Heart left ventricle (tissue), 16 donors: ENCODE measurements around the gene MGME1. TPM values are rescaled to one million over a fixed set of nuclear protein-coding genes. Genes with fewer than 3 reads are reported as not detected.

Source experiments
- ATAC-seq, 4 donors: fragments of 200-7000 bp; cut with Tn5 transposase; one replicate each; pipeline ENCODE4 v1.9.1; 2020 to 2022; ENCODE audit warnings: moderate library complexity in 4 of 4, mild to moderate bottlenecking in 3 of 4, moderate number of reproducible peaks in 1 of 4
- DNase-seq, 5 donors: peaks; one replicate each; pipeline ENCODE4 v3.0.0-alpha.2; 2020
- H3K27ac ChIP-seq, 12 donors: fragments of 200-600 bp; sonication (generic) in 4 of 12; one replicate each; pipeline versions ENCODE4 v1.5.0 to v1.8.0; 2016 to 2022; ENCODE audit warnings: mild to moderate bottlenecking in 2 of 12
- H3K27me3 ChIP-seq, 9 donors: fragments of 200-600 bp; sonication (generic) in 2 of 9; one replicate each; pipeline versions ENCODE4 v1.5.1 to v1.8.0; 2016 to 2022; ENCODE audit warnings: mild to moderate bottlenecking in 3 of 9
- H3K36me3 ChIP-seq, 9 donors: fragments of 200-600 bp; sonication (generic) in 2 of 9; one replicate each; pipeline versions ENCODE4 v1.5.0 to v1.8.0; 2018 to 2022; ENCODE audit warnings: mild to moderate bottlenecking in 2 of 9
- H3K4me1 ChIP-seq, 12 donors: fragments of 200-600 bp; sonication (generic) in 4 of 12; one replicate each; pipeline versions ENCODE4 v1.5.0 to v1.8.0; 2016 to 2022; ENCODE audit warnings: mild to moderate bottlenecking in 3 of 12
- H3K4me3 ChIP-seq, 12 donors: fragments of 200-600 bp; sonication (generic) in 4 of 12; one replicate each; pipeline versions ENCODE4 v1.5.0 to v1.8.0; 2017 to 2022; ENCODE audit warnings: mild to moderate bottlenecking in 9 of 12, moderate library complexity in 4 of 12
- H3K9me3 ChIP-seq, 12 donors: fragments of 200-600 bp; sonication (generic) in 4 of 12; one replicate each; pipeline versions ENCODE4 v1.5.0 to v1.8.0; 2016 to 2022; ENCODE audit warnings: mild to moderate bottlenecking in 1 of 12
- POLR2A ChIP-seq, 2 donors: fragments of 450-650 bp; IDR thresholded peaks; one replicate each; pipeline ENCODE4 v1.6.1; 2017; ENCODE audit warnings: antibody characterized with exemption in 2 of 2, mild to moderate bottlenecking in 2 of 2, moderate library complexity in 2 of 2
- WGBS, 4 donors: extraction: QIAGEN DNeasy Blood & Tissue Kit in 2 of 4; methylation state at CpG; one replicate each; pipeline versions ENCODE4 v1.1.5 to v1.1.7; 2013 to 2018; 5-methylcytosine and 5-hydroxymethylcytosine counted together
- intact Hi-C, 10 donors: fragments of 100-400 bp; cut with DNase I; formaldehyde crosslinking; loops; one replicate each; pipeline versions ENCODE4 v1.11.1 to v1.14.2; 2022
- polyA plus RNA-seq, 2 donors: library from polyadenylated mRNA; stranded (reverse); fragments of 200-250 nt; gene quantifications; one replicate each; pipeline ENCODE4 v1.2.3, GENCODE V29; 2013
- total RNA-seq, 9 donors: library from RNA; depleted of rRNA in 2 of 9; stranded (reverse); fragments of >200 nt in 2 of 9; fragmentation: NEBNext Ultra II Directional in 3 of 9; extraction: Animal tissue kit (Norgen Biotek cat#: 25700) in 3 of 9; gene quantifications; one replicate each; pipeline versions ENCODE4 v1.1.0 to v1.2.4, GENCODE V29; 2016 to 2023
- TF ChIP-seq, protein P1 (sequence below), 12 donors: fragments of 200-600 bp; sonication (generic) in 4 of 12; IDR thresholded peaks; one replicate each; pipeline versions ENCODE4 v1.5.0 to v1.8.0; 2018 to 2022; ENCODE audit warnings: antibody characterized with exemption in 12 of 12, mild to moderate bottlenecking in 5 of 12
- donor health status: ischemic (EF 13 %, LVEDD 7.1; RV severe dilation, severe dysfunction).
- donor health status: healthy with polysubstance abuse.
- donor health status: DM: no; HTN: yes; CAD: no.
- donor health status: DM: no; HTN: no; CAD: no.
- donor health status: ischemic (EF 25% LVEDD 6.9; RV normal size, moderate dysfunction).
- donor health status: ischemic (EF 25% LVEDD 5.7; RV mildly dilated, moderate dysfunction).
- donor health status: healthy.
- donor health status: DM: yes; HTN: yes; CAD: no.
- donor health status: ischemic (EF 35%, LVEDD 5.7; RV mildly dilated, moderate dysfunction).
- donor health status: nonischemic (EF 11% LVEDD 7.7; RV severe dilation, severe dysfunction).
- donor health status: DM: yes; HTN: yes; CAD: no.
- donor health status: PGD.
- donor health status: ischemic (EF 29% LVEDD 5.4; RV normal size, mild dysfunction).
- donor health status: nonischemic (EF 23%, LVEDD 6.1; RV moderate dilation, normal function).

Gene MGME1
- total and polyA plus RNA-seq, 11 donors, result 7.7 to 22.0 (median 10.9) TPM

GRCh38 chr20:18001131-18001921 is 32.5 kb downstream of the MGME1 start:
- WGBS, 4 donors, result 63 to 80% (median 68%) methylated on average over 10 of the region's 10 CpGs
- Histone ChIP-seq H3K4me1 (peaks cover 0 to 7% (median 0%) of the 10 kb centered on the region in 12 donors), H3K36me3 (no peaks in the 10 kb centered on the region), H3K4me3 (no peak overlapping the region), H3K27me3 (no peaks in the 10 kb centered on the region), H3K27ac (peak overlapping the region in 1 of 12 donors; percentile 35), H3K9me3 (no peaks in the 10 kb centered on the region)
- ATAC-seq (peak; percentile 45 to 93 (median 82)), DNase-seq (peak; percentile 14 to 71 (median 67))
- intact Hi-C loops, result no loop called here
- no peak for TF ChIP-seq POLR2A (IDR thresholded peaks at IDR 0.05)
- TF ChIP-seq, protein P1, sequence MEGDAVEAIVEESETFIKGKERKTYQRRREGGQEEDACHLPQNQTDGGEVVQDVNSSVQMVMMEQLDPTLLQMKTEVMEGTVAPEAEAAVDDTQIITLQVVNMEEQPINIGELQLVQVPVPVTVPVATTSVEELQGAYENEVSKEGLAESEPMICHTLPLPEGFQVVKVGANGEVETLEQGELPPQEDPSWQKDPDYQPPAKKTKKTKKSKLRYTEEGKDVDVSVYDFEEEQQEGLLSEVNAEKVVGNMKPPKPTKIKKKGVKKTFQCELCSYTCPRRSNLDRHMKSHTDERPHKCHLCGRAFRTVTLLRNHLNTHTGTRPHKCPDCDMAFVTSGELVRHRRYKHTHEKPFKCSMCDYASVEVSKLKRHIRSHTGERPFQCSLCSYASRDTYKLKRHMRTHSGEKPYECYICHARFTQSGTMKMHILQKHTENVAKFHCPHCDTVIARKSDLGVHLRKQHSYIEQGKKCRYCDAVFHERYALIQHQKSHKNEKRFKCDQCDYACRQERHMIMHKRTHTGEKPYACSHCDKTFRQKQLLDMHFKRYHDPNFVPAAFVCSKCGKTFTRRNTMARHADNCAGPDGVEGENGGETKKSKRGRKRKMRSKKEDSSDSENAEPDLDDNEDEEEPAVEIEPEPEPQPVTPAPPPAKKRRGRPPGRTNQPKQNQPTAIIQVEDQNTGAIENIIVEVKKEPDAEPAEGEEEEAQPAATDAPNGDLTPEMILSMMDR (IDR thresholded peaks at IDR 0.05), result no peak

- 58 to 76% (median 63%) methylated on average over 5 of the region's 5 CpGs for WGBS, 4 donors
- DNase-seq, result no peak
- Histone ChIP-seq H3K27me3 (no peaks in the 10 kb centered on the region), H3K4me3 (no peak overlapping the region), H3K9me3 (no peaks in the 10 kb centered on the region), H3K27ac (no peak overlapping the region), H3K4me1 (peaks cover 0 to 6% (median 0%) of the 10 kb centered on the region in 12 donors), H3K36me3 (no peaks in the 10 kb centered on the region)
- ATAC-seq, result no peak
- intact Hi-C loops, result no loop called here
- TF ChIP-seq, protein P1 (IDR thresholded peaks at IDR 0.05), result no peak
- TF ChIP-seq POLR2A (IDR thresholded peaks at IDR 0.05), result no peak
These were observed 35.1 kb downstream of the MGME1 start for GRCh38 chr20:18003897-18004296.

- no peaks in the 10 kb centered on the region for H3K9me3 ChIP-seq
- DNase-seq (no peak), ATAC-seq (no peak)
- peaks cover 0 to 6% (median 0%) of the 10 kb centered on the region in 12 donors for H3K4me1 ChIP-seq
- intact Hi-C loops, result no loop called here
- H3K36me3 ChIP-seq, result no peaks in the 10 kb centered on the region
- H3K27me3 ChIP-seq, result no peaks in the 10 kb centered on the region
- TF ChIP-seq, protein P1 (IDR thresholded peaks at IDR 0.05), result no peak
- TF ChIP-seq POLR2A (IDR thresholded peaks at IDR 0.05), result no peak
- no peak overlapping the region for H3K27ac ChIP-seq
- H3K4me3 ChIP-seq, result no peak overlapping the region
- WGBS, 4 donors, result 65 to 84% (median 78%) methylated on average over 8 of the region's 8 CpGs
These were observed 35.7 kb downstream of the MGME1 start for GRCh38 chr20:18004384-18005031.
